NOMO-1 treated with DMSO at 0.1 percent for 48 hours (cell line): ENCODE results near the gene CMTM2.
"Not testable (repeated sequence)": the region's sequence is repeated elsewhere in the genome, so short reads cannot be mapped to it uniquely, and the experiment has no call there.

Source experiments
- DNase-seq: peaks from one replicate; lab custom pipeline; 2025; ENCODE audit not compliant: unreplicated experiment; lab: John Stamatoyannopoulos, UW

Gene CMTM2

DNA sequence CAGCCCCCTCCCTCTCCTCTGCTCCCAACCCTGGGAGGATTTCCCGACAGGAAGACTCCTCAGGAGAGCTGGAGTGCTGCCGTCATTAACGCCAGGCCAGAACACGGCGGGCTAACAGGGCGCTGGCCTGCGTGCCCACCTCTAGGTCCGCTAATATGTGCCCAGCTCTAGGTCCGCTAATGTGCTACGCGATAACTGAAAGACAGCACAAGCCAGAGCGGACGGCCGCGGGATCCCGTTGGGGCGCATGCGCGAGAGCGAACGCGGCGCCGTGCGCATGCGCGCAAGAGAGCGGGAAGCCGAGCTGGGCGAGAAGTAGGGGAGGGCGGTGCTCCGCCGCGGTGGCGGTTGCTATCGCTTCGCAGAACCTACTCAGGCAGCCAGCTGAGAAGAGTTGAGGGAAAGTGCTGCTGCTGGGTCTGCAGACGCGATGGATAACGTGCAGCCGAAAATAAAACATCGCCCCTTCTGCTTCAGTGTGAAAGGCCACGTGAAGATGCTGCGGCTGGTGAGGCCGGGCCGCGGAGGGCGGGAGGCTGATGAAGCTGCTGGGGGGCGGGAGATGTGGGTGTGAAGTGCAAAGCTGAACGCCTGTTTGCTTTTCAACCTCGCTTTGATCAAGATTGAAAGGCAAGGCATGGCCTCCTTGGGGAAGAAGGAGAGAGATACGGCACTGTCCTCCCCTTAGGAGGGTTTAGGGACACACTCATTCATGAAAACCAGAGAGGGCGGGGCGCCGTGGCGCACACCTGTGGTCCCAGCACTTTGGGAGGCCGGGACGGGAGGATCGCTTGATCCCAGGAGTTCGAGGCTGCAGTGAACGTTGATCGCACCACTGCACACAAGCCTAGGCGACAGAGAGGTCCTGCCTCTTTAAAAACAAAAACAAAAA is 26.7 kb upstream of the CMTM2 start, which contains the start of gene CKLF:
TSS of gene CKLF (plus strand) at position 291 of the 892 bp plus-strand sequence. CDS start at position 431, 140 bp downstream.
- DNase-seq = peak; percentile 86

DNA sequence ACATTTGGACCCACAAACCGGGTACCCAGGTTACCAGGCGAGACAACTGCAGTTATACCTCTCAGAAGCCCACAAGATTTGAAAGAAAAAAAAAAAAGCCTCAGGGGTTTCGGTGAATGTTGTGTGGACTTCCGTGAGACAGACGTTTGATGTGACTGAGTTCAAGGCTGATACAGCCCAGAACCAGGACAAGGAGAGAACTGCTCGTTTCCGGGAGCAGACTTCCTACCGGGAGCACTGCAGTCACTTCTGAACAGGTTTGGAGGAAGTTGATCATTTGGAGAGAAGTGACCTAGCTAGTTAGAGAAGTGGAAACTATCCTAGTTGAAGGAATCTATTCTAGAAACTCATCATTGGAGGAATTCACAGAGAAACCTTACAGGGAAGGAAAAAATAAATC is 26.0 kb upstream of the CMTM2 start:
- DNase-seq = no peak

DNA sequence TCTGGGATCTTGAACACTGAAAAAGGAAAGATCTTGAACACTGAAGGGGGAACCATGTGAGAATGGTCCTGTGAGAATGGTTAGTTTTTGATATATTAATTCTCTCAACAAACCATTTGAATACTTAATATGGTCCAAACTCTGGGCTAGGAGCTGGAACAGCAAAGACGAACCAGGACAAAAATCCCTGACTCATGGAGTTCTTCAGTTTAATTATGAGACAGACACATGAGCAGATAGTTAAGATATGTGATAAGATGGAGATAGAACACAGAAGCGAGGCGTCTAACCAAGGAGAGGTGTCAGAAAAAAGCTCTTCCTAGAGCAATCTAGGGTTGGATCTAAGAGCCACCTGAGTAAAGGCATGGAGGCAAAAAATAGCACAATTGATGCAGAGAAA is 25.2 kb upstream of the CMTM2 start:
- no peak for DNase-seq

DNA sequence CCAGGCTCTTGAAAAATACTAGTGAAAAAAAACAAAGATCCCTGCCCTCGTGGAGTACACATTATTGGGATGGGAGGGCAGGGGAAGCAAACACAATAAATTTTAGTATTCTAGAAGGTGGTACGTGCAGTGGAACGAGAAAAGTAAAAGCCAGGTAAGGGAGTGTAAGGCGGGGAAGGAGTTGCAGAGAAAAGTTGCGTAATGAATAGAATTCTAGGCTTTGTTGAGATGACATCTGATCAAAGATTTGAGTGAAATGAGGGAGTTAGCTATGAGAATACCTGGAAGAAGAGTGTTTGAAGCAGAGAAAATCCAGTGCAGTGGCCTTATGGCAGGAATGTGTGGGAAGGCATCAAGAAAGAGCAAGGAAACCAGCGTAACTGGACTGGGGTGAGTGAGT is 24.8 kb upstream of the CMTM2 start:
- no peak for DNase-seq

DNA sequence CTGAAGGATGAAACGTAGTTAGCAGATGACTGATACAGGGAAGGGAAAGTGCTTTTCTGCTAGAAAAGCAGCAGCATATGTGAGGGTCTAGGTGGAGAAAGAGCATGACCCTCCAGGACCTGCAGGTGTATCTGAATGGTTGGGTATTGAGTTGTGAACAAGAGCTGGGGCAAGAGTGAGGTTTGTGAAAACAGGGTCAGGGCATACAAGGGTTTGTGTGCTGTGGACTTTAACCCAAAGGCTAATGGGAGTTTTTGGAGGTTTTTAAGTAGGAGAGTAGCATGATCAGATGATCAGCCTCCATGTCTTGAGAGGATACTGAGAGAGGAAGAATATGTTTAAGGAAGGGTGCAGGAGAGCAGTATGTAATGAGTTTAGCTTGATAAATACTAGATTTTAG is 19.2 kb upstream of the CMTM2 start:
- DNase-seq = no peak

DNA sequence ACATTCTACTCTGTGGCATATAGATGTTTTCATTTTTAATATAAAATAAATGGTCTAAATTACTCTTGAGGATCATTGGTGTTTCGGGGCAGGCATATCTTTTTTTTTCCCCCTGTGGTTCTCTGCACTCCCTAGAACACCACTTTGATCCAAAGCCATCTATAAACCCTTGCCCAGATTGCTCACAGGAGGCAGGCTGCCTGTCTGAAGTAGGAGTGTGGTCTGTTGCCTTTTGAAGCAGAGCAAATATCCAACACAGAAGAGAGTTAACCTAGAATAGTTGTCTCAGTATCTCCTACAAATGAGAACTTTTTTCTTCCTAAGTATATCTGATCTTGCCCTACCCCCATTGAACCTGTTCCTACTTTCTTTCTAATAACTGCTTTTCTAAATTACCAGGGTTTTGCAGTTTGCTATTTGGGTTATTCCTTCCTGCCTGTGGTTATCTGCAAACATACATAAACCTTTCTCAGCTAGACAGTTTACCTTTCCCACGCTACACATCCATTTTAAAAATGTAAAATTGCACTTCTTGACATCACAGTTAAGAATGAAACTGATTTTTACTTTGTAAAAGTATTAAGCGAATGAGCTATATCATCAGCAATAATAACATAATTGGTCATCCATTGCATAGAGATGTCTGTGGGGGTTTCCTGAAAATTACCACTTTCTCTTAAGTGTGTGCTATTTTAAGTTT is 17.7 kb upstream of the CMTM2 start:
- no peak for DNase-seq

DNA sequence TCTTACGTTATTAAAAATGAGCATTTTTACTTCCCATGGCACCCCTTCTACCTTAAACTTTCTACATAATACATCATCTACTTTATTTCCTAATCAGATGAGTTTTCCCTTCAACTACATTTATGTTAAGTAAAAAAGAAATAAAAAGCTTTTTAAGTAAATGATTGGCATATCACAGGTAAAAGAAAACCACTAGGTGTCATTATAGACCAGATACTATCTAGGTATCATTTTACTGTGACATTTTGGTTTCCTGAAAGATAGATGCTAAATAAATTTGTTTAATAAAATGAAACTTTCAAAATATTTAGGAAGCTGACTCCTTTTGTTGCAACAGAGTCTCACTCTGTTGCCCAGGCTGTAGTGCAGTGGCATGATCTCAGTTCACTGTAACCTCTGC is 16.9 kb upstream of the CMTM2 start:
- DNase-seq = no peak

DNA sequence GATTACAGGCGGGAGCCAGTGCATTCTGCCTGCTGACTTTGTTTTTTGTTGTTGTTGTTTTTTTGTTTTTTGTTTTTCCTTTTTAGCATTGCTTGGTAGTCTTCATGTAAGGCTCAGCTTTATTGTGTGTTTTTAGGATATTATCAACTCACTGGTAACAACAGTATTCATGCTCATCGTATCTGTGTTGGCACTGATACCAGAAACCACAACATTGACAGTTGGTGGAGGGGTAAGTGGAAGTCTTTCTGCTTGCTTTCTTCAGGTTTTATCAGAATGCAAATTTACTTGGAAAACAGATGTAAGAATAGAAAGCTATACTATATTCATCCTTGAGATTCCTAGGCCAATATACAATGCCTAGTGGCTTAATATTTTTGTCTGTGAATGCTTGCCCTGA is 16.3 kb upstream of the CMTM2 start:
- no peak for DNase-seq

DNA sequence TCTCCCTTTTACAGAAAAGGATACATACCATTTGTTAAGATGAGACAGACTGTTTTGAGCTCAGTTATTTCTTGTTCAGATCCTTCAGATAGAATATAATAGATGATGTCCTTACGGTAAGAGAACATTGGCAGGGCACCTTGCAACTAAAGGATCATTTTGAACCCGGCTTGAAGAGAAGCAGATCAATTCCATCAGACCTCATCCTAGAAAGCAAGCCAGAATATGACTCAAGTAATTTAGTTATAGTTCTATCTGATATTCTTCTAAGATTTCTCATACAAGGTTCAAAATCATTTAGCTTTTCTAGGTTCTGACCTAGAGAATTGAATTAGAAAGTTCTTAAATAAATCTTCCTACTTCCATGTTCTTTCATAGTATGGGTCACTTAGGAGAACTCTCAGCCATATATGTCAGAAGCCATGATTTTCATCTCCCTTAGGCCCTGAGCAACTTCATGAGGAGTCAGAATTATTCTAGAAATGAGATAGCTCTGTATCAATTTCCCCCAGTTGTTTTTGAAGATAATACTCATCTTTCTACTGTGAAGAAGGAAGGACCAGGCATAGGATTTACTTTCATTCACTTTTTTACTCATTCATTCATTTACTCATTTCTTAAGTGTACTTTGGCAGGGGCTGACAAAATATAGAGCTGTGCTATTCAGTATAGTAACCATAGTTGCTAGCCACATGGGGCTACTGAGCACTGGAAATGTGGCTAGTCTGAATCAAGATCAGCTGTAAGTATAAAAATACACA is 15.5 kb upstream of the CMTM2 start:
- DNase-seq = no peak

DNA sequence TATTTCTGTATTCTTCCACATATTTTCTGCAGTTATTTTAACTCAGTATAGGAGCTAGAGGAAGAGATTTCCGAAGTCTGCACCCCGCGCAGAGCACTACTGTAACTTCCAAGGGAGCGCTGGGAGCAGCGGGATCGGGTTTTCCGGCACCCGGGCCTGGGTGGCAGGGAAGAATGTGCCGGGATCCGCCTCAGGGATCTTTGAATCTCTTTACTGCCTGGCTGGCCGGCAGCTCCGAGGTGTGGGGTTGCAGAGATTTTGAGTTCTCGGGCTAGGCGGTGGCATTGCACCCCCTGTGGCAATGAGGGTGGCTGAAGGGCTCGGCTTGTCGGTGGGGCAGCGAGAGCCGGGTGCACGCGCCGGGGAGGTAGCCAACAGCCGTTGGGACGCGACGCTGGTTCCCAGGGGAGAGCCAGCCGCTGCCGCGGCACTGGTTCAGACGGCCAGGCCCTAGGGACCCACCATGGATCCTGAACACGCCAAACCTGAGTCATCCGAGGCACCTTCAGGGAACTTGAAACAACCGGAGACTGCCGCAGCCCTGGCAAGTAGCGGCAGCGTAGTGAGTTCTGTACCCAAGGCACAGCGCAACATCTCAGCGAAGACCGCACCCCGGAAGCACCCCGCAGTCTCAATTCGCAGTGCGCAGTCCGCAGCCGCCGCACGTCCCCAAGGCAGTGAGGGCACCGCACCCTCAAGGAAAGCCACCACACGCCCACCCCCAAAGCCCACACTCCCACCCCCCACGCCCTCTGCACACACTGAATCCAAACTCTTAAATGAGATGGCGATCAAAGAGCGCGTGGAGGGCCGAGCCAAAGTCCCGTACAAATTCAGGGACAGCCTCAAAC is 13.0 kb upstream of the CMTM2 start, which contains the start of gene CMTM1:
TSS of gene CMTM1 (plus strand) at position 389 of the 851 bp plus-strand sequence. CDS start at position 464, 75 bp downstream.
- no peak for DNase-seq

DNA sequence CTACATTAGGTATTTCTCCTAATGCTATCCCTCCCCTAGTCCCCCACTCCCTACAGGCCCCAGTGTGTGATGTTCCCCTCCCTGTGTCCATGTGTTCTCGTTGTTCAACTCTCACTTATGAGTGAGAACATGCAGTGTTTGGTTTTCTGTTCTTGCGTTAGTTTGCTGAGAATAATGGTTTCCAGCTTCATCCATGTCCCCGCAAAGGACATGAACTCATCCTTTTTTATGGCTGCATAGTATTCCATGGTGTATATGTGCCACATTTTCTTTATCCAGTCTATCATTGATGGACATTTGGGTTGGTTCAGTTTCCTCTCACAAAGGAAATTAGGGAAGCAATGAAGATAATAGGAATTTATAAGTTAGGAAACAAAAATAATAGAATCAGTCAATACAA is 12.0 kb upstream of the CMTM2 start:
- DNase-seq = not testable (repeated sequence)

DNA sequence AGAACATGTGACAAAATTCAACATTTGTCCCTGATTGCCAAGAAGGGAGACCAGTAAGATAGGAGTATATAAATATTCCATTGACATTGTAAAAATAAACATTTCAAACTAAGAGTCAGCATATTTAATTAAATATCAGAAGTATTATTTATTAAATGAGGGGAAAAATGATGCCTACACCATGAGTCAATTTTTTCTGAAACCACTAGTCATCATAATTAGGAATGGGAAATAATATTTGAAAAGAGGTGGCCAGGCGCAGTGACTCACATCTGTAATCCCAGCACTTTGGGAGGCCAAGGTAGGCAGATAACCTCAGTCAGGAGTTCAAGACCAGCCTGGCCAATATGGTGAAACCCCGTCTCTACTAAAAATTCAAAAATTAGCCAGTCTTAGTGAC is 10.9 kb upstream of the CMTM2 start:
- no peak for DNase-seq

DNA sequence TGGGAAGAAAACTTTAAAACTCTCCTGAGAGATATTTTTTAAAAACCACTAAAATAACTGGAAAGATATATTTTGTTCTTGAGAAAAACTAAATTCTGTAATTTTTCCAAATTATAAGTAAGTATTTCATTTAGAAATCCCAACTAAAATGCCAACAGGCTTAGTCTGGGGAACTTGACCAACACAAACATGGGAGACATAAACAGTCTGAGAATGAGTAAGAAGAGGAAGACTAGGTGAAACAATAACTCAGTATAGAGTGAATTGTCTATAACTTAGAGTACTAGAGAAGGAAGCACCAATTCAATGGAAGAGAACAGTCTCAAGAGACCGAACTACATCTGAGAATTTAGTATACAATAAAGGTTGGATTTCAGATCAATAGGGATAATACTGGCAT is 10.1 kb upstream of the CMTM2 start:
- no peak for DNase-seq

DNA sequence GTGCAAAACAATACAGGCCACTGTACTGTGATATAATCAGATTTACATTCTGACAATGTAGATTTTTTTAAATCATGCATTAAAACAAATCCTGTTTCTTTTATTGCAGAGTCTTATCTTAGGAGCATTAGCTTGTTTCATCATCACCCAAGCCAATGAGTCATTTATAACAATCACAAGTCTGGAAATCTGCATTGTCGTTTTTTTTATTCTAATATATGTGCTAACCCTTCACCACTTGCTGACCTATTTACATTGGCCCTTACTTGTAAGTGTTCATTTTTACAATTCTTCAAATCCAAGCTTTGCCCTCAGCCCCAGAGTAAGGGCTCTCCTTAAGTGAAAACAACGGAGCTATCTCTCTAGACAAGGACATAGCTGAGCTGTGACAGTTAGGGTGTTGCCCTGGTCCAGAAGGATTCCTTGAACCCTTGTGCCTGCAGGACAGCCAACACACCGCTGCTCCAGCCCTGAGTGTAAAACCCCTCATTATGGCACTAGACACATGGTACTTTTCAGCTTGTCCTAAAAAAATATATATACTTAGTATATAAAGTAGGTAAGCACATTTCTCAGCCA is 9.3 kb upstream of the CMTM2 start:
- peak; percentile 5 for DNase-seq

DNA sequence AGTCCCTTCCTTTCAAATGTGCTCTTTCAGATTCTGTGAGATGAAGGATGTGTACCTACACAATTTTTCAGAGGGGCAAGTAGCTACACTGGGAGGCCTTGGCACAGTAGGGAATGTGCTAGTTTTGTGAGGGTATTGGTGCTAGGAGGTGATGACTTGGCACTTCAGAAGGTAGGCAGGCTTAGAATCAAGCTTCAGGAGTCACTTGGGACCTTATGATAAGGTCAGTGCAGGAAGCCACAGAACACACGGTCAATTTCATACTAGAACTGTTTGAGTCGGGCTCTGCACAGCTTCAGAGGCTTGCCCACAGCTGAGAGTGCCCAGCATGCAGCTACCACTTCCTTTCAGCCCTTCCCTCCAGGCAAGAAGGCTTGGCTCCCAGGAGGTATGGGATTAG is 6.9 kb upstream of the CMTM2 start:
- DNase-seq = no peak

DNA sequence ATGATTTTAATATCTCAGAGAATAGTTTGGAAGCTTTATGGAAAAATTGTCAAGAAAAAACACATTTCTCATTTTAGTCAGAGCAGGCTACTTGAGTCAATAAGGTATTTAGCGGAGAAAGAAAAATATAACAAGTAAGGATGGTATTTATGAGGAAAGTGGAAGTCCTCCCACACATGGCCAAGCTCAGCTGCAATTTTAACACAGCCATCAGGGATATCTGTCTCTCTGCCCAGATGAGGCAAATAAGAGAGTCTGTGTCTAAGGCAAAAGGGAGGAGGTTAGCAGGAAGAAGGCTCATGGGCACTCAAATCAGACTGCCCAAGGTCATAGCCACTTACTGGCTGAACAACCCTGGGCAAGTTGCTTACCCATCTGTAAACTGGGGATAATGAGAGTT is 5.2 kb upstream of the CMTM2 start:
- no peak for DNase-seq

DNA sequence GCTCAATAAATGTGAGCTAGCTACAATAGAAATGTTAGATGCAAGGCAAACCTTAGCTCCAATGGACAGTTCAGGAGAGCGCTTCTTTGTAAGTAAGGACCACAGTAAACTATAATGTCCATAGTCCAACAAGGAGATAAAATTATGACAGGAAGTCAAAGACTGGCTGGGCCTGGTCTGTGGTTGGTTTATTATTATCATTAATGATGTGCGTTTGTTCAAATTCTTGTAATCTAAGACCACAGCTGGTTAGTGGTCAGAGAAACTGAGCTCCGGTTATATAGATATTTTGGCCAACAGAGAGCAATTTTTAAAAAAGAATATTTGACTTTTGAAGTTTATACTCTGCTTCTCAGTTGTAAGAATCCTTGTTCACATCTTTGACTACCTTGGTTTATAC is 4.7 kb upstream of the CMTM2 start:
- no peak for DNase-seq

DNA sequence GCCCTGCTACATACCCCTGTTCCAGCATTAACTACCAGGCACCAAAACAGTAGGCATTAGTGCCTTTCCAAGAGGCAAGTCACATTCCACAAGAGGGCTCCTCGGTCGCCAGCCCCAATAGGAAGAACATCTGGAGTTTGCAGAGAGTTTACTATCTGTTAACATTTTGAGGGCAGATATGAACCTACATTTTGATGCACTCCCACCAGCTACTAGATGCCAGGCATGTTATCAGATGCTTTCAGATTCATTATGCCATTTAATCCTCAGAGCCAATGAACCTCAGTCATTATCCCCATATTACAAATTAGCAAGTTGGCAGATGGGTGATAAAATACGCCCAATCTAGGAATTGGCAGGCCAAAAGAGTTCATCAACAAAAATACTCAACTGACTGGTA is 4.2 kb upstream of the CMTM2 start:
- no peak for DNase-seq

DNA sequence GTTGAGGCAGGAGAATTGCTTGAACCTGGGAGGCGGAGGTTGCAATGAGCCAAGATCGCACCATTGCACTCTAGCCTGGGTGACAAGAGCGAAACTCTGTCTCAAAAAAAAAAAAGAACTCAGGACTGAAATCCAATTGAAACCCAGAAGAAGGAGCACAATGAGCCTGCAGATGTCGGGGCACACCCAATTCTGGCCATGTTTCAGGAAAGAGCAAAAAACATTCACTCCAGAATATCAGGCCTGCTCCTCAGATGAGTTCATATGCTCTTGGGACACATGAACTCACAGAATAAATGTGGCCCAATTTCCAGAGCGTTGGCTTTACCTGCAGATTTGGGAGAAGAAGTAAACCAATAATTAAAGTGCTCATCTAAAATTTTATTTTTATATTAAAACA is 3.0 kb upstream of the CMTM2 start:
- DNase-seq = no peak

DNA sequence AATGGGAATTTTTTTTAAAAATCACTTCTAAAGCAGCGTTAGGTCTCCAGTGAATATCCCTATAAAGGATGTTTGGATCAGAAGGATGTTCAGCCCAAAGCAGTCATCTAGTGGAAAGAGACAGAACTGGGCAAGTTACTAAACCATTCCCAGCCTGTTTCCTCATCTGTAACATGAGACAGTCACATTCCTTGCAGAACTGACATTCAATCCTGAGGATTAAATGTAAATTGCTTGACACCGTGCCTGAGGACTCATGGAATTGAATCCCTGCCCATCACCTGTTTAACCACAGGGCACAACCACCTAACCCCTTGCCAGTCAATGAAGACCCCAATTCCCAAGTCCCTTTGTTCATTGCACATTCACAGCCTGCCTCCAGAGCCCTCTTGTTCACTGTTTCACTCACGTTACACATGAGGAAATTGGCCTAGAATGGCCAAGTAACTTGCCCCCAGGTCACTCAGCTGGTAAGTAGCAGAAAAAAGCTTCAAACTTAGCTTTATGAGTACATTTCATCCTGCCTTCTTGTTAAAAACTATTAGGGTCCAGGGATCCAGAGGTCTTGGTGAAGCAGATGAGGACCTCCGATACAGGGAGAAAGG is 1.4 kb downstream of the CMTM2 start:
- DNase-seq = no peak
